Effector CD8-positive, alpha-beta T cell (primary cell): Measurements from ENCODE around the gene KMT2A.
"Not testable (repeated sequence)": the region's sequence is repeated elsewhere in the genome, so short reads cannot be mapped to it uniquely, and the experiment has no call there.

Source experiments
- DNase-seq: peaks from one replicate; lab custom pipeline; 2025; lab: John Stamatoyannopoulos, UW

The KMT2A gene

GRCh38 chr11:118532852-118533768, 96.8 kb downstream of the KMT2A start:
- no peak for DNase-seq

DNA sequence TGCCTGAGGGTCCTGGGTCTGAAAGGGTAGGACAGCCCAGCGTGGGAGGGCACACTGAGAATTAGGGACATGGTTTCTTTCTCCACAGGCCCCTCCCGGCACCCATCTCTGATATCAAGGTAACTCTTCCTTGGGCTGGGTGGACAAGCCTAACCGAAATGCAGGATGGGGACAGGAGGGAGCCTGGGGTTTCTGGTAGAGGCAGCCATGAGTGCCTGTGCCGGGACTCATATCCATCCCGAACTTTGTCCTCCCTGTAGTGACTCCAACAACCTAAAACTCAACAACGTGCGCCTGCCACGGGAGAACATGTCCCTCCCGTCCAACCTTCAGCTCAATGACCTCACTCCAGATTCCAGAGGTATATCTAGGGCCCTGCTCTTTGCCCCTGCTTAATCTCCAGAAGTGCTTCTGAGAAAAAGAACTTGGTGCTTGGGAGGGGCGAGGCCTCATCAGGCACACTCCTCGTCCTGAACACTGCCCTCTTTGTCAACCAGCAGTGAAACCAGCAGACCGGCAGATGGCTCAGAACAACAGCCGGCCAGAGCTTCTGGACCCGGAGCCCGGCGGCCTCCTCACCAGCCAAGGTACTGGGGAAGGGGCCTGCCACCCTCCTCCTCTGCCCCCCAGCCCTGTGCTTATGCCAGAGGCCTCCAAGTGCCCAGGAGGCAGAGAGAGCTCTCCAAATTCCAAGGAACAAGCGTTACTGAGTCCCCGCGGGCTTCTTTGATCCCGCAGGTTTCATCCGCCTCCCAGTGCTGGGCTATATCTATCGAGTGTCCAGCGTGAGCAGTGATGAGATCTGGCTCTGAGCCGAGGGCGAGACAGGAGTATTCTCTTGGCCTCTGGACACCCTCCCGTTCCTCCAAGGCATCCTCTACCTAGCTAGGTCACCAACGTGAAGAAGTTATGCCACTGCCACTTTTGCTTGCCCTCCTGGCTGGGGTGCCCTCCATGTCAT, 97.8 kb downstream of the KMT2A start:
- no peak for DNase-seq

DNA sequence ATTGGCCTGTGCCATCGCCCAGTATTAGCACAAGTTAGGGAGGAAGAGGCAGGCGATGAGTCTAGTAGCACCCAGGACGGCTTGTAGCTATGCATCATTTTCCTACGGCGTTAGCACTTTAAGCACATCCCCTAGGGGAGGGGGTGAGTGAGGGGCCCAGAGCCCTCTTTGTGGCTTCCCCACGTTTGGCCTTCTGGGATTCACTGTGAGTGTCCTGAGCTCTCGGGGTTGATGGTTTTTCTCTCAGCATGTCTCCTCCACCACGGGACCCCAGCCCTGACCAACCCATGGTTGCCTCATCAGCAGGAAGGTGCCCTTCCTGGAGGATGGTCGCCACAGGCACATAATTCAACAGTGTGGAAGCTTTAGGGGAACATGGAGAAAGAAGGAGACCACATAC, 99.0 kb downstream of the KMT2A start:
- no peak for DNase-seq

DNA sequence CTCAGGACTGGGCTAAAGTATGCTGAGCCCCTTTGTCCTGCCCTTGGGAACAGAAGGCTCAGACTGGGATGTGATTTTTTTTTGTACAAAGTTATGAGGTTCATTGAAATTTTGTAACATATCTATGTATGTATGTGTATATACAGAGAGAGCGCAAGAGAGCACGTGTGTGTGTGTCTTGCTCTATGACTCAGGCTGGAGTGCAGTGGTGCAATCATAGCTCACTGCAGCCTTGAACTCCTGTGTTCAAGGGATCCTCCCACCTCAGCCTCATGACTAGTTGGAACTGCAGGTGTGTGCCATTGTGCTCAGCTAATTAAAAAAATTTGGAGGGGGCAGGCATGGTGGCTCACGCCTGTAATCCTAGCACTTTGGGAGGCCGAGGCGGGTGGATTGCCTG, 100.4 kb downstream of the KMT2A start:
- DNase-seq, result no peak

DNA sequence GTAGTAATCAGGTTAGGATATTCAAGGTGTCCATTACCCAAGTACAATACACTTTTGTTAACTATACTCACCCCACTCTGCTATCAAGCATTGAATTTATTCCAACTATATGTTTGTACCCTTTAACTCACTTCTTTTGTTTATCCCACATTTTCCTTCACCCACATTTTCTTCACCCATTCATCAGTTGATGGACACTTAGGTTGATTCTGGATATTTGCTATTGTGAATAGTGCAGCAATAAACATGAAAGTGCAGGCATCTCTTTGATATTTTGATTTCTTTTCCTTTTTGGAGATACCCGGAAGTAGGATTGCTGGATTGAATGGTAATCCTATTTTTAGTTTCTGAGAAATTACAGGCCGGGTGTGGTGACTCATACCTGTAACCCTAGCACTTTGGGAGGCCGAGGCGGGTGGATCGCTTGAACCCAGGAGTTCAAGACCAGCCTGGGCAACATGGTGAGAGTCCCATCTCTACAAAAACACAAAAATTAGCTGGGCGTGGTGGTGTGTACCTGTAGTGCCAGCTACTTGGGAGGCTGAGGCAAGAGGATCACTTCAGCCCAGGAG, 101.2 kb downstream of the KMT2A start:
- DNase-seq, result no peak

GRCh38 chr11:118544010-118544646, 107.8 kb downstream of the KMT2A start:
- DNase-seq, result no peak

- no peak for DNase-seq
Measured at GRCh38 chr11:118544647-118545010, 108.3 kb downstream of the KMT2A start.

DNA sequence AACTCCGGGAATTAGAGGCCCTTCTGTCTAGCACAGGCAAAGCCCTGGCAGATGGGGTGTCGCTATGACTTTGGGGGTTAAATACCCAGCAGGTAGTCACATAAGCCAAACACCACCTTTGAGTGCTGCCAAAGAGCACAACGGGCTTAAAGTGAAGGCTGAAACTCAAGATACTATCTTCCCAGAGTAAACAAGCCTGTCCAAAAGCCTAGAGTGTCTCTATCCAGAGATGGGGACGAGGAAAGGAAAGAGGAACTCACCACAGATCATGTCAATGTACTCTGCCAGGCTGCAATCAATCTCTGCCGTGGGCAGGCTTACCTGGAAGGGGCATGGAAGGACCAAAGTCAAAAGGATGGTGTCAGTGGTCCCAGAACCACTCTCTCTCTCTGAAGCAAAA, 109.2 kb downstream of the KMT2A start:
- no peak for DNase-seq

- no peak for DNase-seq
Measured at GRCh38 chr11:118547132-118547531, 110.8 kb downstream of the KMT2A start.

DNA sequence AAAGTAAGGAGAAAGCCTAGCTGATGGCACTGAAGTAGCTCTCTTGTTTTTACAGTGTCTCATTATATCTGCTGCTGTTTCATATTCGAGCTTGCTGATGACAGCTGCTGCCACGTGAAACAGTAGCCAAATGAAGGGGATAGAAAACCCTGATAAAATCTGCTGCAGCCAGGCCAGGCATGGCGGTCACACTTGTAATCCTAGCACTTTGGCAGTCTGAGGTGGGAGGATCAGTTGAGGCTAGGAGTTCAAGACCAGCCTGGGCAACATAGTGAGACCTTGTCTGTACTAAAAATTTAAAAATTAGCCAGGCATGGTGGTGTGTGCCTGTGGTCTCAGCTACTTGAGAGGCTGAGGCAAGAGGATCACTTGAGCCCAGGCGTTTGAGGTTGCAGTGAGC, 116.0 kb downstream of the KMT2A start:
- no peak for DNase-seq

DNA sequence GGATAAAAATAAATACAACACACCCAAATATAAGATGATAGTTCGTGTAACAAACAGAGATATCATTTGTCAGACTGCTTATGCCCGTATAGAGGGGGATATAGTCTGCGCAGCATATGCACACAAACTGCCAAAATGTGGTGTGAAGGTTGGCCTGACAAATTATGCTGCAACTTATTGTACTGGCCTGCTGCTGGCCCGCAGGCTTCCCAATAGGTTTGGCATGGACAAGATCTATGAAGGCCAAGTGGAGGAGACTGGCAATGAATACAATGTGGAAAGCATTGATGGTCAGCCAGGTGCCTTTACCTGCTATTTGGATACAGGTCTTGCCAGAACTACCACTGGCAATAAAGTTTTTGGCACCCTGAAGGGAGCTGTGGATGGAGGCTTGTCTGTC, 124.5 kb downstream of the KMT2A start:
- no peak for DNase-seq

GRCh38 chr11:118565051-118565450, 128.8 kb downstream of the KMT2A start:
- DNase-seq, result no peak

- no peak for DNase-seq
Measured at GRCh38 chr11:118569670-118570069, 133.4 kb downstream of the KMT2A start.

DNA sequence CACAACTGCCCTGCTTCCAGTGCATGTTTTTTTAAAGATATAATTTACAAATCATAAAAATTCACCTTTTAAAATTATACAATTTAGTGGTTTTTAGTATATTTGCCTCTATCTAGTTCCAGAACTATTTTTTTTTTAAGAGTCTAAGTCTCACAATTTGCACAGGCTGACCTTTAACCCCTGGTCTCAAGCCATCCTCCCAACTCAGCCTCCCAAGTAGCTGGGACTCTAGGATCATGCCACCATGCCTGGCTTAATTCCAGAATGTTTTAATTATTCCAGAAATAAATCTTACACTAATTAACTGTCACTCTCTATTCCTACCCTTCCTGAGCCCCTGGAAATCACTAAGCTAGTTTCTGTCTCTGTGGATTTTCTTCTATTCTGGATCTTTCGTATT, 134.5 kb downstream of the KMT2A start:
- DNase-seq, result no peak

DNA sequence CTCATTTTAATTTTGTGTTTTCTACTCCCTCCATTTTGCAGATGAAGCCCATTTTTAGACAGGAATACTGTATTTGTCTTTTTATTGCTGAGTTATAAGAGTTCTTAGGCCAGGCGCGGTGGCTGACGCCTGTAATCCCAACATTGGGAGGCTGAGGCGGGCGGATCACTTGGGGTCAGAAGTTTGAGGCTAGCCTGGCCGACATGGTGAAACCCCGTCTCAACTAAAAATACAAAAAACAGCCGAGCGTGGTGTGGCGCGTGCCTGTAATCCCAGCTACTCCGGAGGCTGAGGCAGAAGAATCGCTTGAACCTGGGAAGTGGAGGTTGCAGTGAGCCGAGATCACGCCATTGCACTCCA, 135.4 kb downstream of the KMT2A start:
- DNase-seq, result not testable (repeated sequence)

DNA sequence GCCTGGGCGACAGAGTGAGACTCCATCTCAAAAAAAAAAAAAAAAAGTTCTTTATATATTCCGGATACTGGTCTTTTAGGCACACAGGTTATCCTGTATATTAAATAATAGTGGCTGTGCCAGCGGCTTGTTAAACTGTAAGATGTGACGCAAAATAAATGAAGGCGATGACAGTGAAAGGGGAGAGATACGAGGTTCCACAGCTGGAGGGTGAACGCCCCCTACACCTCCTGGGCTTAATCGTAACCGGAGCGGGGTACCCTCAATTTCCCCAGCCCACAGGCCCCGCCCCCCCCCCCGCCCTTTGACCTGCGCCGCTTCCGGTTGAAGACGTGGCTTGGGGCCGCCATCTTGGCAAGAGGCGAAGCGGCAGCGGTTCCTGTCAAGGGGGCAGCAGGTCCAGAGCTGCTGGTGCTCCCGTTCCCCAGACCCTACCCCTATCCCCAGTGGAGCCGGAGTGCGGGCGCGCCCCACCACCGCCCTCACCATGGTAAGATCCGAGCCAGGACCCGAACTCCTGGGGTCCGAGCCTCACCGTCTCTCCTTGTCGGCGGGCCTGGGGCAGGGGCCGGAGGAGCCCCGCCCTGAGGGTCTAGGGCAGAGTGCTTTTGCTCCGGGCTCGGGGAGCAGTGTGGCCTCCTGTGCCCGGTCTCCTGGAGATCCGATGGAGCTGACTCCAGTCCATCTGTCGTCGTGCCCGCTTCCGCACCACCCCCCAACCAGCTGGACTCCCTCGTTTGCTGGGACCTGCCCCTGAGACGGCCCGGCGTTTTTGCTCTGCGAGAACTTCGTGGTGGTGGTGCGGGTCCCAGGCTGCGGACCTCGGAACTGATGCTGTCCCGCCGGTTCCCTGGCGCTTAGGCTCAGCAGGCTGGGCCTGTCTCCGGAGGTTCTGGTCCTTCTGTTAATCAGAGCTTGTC, 136.0 kb downstream of the KMT2A start, which contains the start of gene ARCN1:
ARCN1 (plus strand) TSS at position 349 of the 920 bp plus-strand sequence; CDS start at position 488, 139 bp downstream.
- DNase-seq, result peak; percentile 80

DNA sequence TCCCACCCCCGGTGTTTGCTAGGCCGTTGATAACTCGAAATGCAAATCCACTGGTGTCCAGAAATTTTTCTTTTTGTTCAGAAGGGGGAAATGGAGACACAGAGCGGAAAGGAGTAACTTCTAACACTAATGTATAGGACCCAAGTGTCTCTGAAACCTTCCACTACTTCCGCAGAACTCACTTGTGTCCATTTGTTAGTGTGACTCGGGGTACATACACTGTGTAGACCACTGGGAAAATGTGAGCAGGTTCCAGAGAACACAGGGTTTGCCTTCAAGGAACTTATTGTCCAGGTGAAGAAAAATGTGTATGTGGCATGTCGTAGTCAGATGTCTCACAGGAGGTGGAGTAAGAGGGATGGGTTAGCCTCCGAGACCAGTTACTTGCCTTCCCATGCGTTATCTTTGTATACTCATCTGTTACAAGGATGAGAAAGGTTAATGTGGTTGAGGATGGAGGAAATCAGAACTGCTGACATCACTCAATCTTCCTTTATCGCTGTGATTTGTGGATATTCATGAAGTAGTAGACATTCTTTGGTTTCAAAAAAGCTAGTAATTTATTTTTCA, 136.8 kb downstream of the KMT2A start:
- DNase-seq, result no peak

DNA sequence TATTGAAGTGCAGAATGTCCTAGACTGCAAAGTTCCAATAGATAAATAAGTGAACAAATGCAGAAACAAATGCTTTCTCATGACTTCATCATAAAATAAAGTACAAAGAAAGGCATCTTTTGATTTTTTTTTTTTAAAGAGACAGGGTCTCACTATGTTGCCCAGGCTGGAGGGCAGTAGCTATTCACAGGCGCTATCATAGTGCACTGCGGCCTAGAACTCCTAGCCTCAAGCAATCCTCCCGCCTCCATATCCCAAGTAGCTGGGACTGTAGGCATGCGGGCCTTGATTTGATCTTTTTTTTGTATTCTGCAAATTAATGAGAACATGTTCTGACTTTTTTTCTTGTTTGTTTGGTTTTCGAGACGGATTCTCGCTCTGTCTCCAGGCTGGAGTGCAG, 138.3 kb downstream of the KMT2A start:
- no peak for DNase-seq
